Aorta (tissue), 5 donors: ENCODE measurements around the gene ABLIM2. TPM values are rescaled to one million over a fixed set of nuclear protein-coding genes. Genes with fewer than 3 reads are reported as not detected.

Experiments
- ATAC-seq: fragments of 200-7000 bp; cut with Tn5 transposase; one replicate; pipeline ENCODE4 v1.9.1; 2022; ENCODE audit warnings: moderate library complexity; ENCODE audit not compliant: low FRiP score
- DNase-seq, 2 donors: peaks; one replicate each; pipeline ENCODE4 v3.0.0-alpha.2; 2020
- H3K27ac ChIP-seq, 2 donors: one replicate each; pipeline ENCODE4 v1.5.1; 2013; ENCODE audit warnings: low read length in 2 of 2, mild to moderate bottlenecking in 2 of 2, moderate library complexity in 2 of 2, control low read depth in 1 of 2, inconsistent platforms in 1 of 2, low read depth in 1 of 2
- H3K27me3 ChIP-seq, 2 donors: one replicate each; pipeline ENCODE4 v1.6.1; 2013; ENCODE audit warnings: control low read depth in 1 of 2, low read length in 1 of 2, mild to moderate bottlenecking in 1 of 2, moderate library complexity in 1 of 2; ENCODE audit not compliant: insufficient read depth in 2 of 2, control insufficient read depth in 1 of 2
- H3K36me3 ChIP-seq, 2 donors: one replicate each; pipeline ENCODE4 v1.6.1; 2013; ENCODE audit warnings: control low read depth in 1 of 2, low read length in 1 of 2, mild to moderate bottlenecking in 1 of 2; ENCODE audit not compliant: insufficient read depth in 2 of 2, control insufficient read depth in 1 of 2
- H3K4me1 ChIP-seq, 2 donors: one replicate each; pipeline ENCODE4 v1.6.1; 2013; ENCODE audit warnings: low read length in 2 of 2, control low read depth in 1 of 2, mild to moderate bottlenecking in 1 of 2, moderate library complexity in 1 of 2; ENCODE audit not compliant: insufficient read depth in 2 of 2, control insufficient read depth in 1 of 2
- H3K4me3 ChIP-seq, 2 donors: one replicate each; pipeline ENCODE4 v1.5.1; 2013; ENCODE audit warnings: low read length in 2 of 2, control low read depth in 1 of 2, mild to moderate bottlenecking in 1 of 2
- H3K9me3 ChIP-seq: one replicate; pipeline ENCODE4 v1.6.1; 2013; ENCODE audit warnings: mild to moderate bottlenecking, low read length; ENCODE audit not compliant: control insufficient read depth
- WGBS, 2 donors: extraction: QIAGEN DNeasy Blood & Tissue Kit; methylation state at CpG; one replicate each; pipeline ENCODE4 v1.1.7; 2013; 5-methylcytosine and 5-hydroxymethylcytosine counted together
- intact Hi-C, 2 donors: fragments of 100-400 bp; cut with DNase I; formaldehyde crosslinking; loops; one replicate each; pipeline versions ENCODE4 v1.14.2 to v1.15.0; 2022
- polyA plus RNA-seq, 2 donors: library from polyadenylated mRNA; stranded (reverse); fragments of 200-250 nt; gene quantifications; one replicate each; pipeline ENCODE4 v1.2.3, GENCODE V29; 2013
- total RNA-seq, 2 donors: library from RNA; stranded (reverse); fragmentation: NEBNext Ultra II Directional; extraction: Animal tissue kit (Norgen Biotek cat#: 25700); gene quantifications; one replicate each; pipeline ENCODE4 v1.2.1, GENCODE V29; 2021
- donor health status: healthy with polysubstance abuse.
- donor health status: Bipolar disorder and iron deficiency.
- donor health status: DM: no; HTN: no; CAD: no.
- donor health status: DM: no; HTN: no; CAD: no.
- donor health status: DM: yes; HTN: yes; CAD: no.

The ABLIM2 gene
- total and polyA plus RNA-seq, 4 donors = 5.3 to 20.2 (median 11.1) TPM

DNA sequence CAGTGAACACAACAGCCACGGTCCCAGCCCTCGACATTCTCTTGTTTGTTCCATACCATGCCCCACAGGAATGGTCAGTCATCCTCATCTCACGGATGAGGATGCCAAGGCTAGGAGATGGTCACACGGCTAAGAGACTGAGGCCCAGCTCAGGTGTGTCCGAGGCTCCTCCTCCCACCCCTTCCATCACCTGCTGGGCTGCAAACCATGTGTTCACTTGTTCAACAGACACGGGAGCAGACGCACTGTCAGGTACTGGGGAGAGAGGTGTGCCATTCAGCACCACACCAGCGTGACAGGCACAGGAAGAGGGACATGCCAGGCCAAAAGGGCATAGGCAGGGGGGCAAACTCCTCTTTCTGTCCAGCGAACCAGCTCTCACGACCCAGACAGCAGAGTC is 45.9 kb downstream of the ABLIM2 start:
- no peaks in the 10 kb centered on the region for H3K36me3 ChIP-seq
- no peaks in the 10 kb centered on the region for H3K4me1 ChIP-seq
- no peak overlapping the region for H3K4me3 ChIP-seq
- no peak overlapping the region for H3K27ac ChIP-seq
- ATAC-seq (no peak), DNase-seq (no peak)
- WGBS, 2 donors = 85 to 87% methylated on average over 10 of the region's 10 CpGs
- H3K27me3 ChIP-seq = no peaks in the 10 kb centered on the region
- intact Hi-C loops = no loop called here
- no peaks in the 10 kb centered on the region for H3K9me3 ChIP-seq

DNA sequence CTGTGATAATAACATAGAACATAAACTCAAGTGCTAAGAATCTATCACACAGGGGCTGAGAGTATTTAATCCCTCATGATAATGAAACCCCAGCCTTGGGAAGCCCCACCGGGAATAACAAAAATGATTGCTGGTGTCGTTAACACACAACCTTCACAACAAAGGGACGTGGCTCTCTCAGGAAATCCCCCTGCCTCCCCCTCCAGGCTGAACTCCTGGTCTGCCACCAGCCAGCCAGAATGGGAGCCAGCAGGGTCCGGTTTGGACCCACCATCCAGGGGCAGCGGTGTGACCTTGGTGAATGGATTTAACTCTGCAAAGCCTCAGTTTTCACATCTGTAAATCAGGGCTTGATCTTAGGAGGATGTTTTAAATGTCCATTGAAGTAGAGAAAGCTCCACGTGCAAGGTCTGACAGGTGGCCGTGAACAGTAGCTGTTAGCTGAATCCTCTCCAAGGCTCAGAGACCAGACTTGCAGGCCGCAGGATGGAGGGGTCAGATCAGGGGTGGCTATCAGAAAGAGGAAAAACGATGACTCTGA is 46.5 kb downstream of the ABLIM2 start:
- no peaks in the 10 kb centered on the region for H3K4me1 ChIP-seq
- intact Hi-C loops = no loop called here
- H3K27ac ChIP-seq = no peak overlapping the region
- DNase-seq (no peak), ATAC-seq (no peak)
- WGBS, 2 donors = 87 to 90% methylated on average over 9 of the region's 9 CpGs
- H3K36me3 ChIP-seq = no peaks in the 10 kb centered on the region
- no peaks in the 10 kb centered on the region for H3K27me3 ChIP-seq
- H3K4me3 ChIP-seq = no peak overlapping the region
- H3K9me3 ChIP-seq = no peaks in the 10 kb centered on the region

DNA sequence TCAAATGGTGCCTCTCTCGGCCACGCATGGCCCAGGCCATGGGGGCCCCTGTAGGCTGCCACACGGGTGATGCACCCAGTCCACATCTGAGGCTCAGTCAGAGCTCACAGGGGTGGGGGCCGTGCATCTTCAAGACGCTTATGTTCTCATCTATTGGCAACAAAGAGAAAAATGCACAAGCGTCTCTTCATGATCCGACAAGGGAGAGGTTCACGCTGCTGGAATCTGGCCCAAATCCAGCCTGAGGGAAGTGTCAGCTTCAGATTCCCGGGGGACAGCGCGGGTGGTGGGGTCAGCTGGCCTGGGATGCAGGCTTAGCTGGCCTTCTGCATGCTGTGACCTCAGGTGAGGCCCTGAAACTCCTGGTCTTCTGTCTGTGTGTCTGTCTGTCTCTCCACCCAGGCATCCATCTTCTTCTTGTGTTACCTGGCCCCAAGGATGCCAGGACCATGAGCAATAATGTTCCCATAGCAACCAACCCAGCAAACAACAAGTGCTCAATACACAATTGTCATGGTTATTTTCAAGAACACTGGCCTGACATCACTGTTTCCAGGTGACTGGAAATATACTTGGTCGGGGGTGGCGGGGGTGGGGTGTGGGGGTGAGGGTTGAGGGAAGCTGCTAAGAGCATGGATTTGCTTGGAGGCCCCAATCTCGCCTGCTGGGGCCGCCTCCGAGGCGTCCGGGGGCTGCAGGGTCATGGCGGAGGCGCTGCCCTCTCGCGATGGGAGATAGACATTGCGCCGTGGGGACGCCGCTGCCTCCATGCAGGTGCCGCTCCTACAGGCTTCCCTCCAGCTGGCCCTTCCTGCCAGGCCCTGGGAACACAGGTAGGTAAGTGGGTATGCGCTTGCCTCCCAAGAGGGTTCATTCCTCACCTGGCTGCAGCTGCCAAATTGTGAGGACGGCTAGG is 48.3 kb downstream of the ABLIM2 start:
- DNase-seq (no peak), ATAC-seq (no peak)
- no peaks in the 10 kb centered on the region for H3K27me3 ChIP-seq
- WGBS, 2 donors = 59 to 70% methylated on average over 29 of the region's 29 CpGs
- H3K4me1 ChIP-seq = no peaks in the 10 kb centered on the region
- no peak overlapping the region for H3K4me3 ChIP-seq
- H3K9me3 ChIP-seq = no peaks in the 10 kb centered on the region
- H3K36me3 ChIP-seq = no peaks in the 10 kb centered on the region
- H3K27ac ChIP-seq = no peak overlapping the region
- intact Hi-C loops = no loop called here

DNA sequence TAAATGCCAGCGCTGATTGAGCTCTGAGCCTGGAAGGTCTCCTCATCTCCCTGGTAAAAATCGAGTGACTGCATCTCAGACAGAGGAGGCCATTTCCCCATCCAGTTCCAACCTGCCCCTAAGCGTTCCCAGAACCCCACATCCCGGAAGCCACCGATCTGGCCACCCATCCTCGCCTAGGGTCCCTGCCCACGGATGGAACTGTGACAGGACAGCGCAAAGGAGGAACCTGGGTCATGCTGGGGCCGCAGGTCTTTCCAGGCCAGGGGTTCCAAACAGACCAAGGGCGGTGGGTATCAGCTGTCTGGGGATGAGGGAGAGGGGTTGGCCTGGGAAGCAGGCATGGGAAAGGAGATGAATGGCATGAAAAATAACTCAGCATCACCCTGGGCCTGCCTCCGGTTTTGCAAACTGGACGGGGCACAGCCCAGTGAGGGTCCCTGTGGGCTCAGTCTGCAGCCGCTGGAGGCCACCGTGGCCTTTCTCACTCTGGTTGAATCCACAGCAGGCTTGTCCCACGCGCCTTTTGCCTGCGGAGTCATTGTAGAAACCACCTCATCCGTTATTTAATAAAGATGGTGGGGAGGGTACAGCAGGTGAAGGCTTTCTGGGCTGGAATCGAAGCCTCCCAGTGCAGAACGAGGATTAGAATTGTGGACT is 49.1 kb downstream of the ABLIM2 start:
- 93% methylated on average over 20 of the region's 20 CpGs for WGBS, 2 donors
- no peaks in the 10 kb centered on the region for H3K36me3 ChIP-seq
- no peak overlapping the region for H3K4me3 ChIP-seq
- DNase-seq (no peak), ATAC-seq (no peak)
- H3K4me1 ChIP-seq = no peaks in the 10 kb centered on the region
- no peak overlapping the region for H3K27ac ChIP-seq
- no peaks in the 10 kb centered on the region for H3K27me3 ChIP-seq
- intact Hi-C loops = no loop called here
- no peaks in the 10 kb centered on the region for H3K9me3 ChIP-seq

DNA sequence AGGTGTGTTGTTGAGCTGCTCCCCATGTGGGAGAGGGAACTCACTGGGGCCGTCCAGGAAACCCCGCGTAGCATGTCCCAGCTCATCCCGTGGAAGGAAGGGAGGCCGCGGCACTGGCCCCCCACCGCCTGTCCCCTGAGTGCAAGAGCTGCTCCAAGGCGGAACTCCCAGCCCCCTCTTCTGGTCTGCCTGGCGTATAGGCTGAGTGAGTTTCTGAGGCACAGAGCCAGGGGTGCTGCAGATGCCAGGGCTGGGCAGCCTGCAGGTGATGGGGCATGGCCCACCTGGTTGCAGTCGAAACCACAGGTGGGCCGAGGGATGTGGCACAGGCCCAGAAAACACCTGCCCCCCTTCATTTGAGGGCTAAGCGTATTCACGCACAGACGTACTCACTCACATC is 49.6 kb downstream of the ABLIM2 start:
- no peak for ATAC-seq
- Histone ChIP-seq H3K27ac (no peak overlapping the region), H3K9me3 (no peaks in the 10 kb centered on the region), H3K4me1 (no peaks in the 10 kb centered on the region), H3K4me3 (no peak overlapping the region), H3K36me3 (no peaks in the 10 kb centered on the region), H3K27me3 (no peaks in the 10 kb centered on the region)
- DNase-seq = no peak
- WGBS, 2 donors = 92 to 93% methylated on average over 11 to 14 of the region's 14 CpGs
- intact Hi-C loops = no loop called here

DNA sequence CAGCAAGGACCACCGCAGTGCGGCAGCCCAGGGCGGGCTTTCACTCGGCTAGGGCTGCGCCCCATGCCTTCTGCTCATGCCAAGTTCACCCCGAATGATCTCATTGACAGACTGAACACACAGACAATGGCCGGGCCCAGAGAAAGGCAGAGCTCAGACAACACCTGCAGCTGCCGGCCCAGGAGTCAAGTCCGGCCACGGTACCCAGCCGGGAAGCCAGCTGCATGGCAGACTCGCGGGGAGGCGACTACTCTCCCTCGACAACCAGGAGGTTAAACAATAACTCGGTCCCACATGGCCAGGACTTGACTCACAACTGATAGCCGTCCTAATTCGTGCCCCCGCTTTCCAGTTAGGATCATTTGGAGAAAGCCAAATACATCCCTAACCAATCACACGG is 50.4 kb downstream of the ABLIM2 start:
- Histone ChIP-seq H3K27ac (no peak overlapping the region), H3K4me3 (no peak overlapping the region), H3K9me3 (no peaks in the 10 kb centered on the region), H3K4me1 (no peaks in the 10 kb centered on the region), H3K36me3 (no peaks in the 10 kb centered on the region), H3K27me3 (no peaks in the 10 kb centered on the region)
- no peak for ATAC-seq
- 85 to 89% methylated on average over 20 of the region's 20 CpGs for WGBS, 2 donors
- intact Hi-C loops = no loop called here
- no peak for DNase-seq

DNA sequence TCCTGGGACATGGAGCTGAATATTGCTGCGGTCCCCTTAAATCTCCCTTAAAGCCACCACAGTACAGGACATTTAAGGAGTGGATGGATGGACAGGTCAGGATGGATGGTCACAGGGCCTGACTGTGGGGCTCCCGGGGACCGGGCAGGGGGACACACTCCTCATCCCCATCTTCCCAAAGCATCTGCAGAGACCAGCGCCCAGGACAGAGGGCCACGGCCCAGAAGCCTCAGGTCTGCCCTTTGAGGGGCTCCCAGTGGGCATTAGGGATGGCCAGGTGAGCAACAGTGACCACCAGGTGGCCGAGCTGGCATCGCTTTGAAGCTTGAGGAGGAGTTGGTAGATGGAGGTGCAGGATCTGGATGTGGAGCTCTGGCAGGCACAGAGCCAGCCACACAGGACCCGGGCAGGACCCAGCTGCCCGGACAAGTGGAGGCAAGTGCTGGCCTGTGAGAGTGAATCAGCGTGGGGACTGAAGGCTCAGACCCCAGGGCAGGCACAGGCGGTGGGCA is 51.4 kb downstream of the ABLIM2 start:
- no peaks in the 10 kb centered on the region for H3K27me3 ChIP-seq
- no peaks in the 10 kb centered on the region for H3K9me3 ChIP-seq
- H3K36me3 ChIP-seq = no peaks in the 10 kb centered on the region
- no peak overlapping the region for H3K4me3 ChIP-seq
- no peak overlapping the region for H3K27ac ChIP-seq
- ATAC-seq (no peak), DNase-seq (no peak)
- intact Hi-C loops = no loop called here
- H3K4me1 ChIP-seq = no peaks in the 10 kb centered on the region
- 93 to 98% methylated on average over 11 of the region's 11 CpGs for WGBS, 2 donors

DNA sequence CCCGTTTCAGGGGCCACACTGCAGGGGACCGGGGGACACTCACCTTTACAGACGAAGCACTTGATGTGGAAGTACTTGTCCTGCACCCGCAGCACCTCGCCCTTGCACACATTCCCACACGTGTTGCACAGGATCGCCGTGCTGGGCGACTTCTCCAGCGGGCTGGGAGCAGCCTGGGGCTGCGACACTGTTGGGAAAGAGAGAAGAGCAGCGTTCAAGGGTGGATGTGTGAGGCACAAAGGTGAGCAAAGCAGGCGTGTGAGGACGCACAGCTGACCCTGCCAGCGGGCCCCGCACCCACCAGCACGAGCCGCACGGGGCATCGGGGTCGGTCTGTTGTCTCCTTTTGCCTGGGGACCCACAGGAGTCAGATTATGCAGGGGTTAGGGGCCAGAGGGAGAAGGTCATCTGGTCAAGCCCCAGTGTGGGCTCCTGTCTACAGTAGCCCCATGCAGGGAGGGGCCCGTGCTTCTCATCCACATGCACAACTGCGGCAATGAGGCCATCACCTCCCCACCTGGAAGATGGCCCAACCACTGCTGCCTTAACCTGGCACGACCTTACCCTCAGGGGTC is 52.1 kb downstream of the ABLIM2 start:
- no peaks in the 10 kb centered on the region for H3K9me3 ChIP-seq
- no peak for DNase-seq
- no peak overlapping the region for H3K4me3 ChIP-seq
- H3K27me3 ChIP-seq = no peaks in the 10 kb centered on the region
- no peaks in the 10 kb centered on the region for H3K4me1 ChIP-seq
- no peak overlapping the region for H3K27ac ChIP-seq
- ATAC-seq = no peak
- 90 to 93% methylated on average over 24 of the region's 24 CpGs for WGBS, 2 donors
- intact Hi-C loops = no loop called here
- H3K36me3 ChIP-seq = no peaks in the 10 kb centered on the region
